Chondrocyte (in vitro differentiated cells): Measurements from ENCODE around the gene ZBTB40. TPM values are rescaled to one million over a fixed set of nuclear protein-coding genes. Genes with fewer than 3 reads are reported as not detected.

ENCODE experiments used
- DNase-seq: peaks from one replicate; pipeline ENCODE4 v3.0.0; 2021; ENCODE audit warnings: mixed read lengths, low spot score
- H3K27ac Mint-ChIP-seq: one replicate; pipeline ENCODE4 v1.8.0; 2021; ENCODE audit warnings: mild to moderate bottlenecking, moderate library complexity, mixed read lengths; ENCODE audit not compliant: unreplicated experiment
- H3K27me3 Mint-ChIP-seq: 2 replicates; pipeline ENCODE4 v1.8.0; 2021; ENCODE audit warnings: low read depth, mixed read lengths
- H3K36me3 Mint-ChIP-seq: 2 replicates; pipeline ENCODE4 v1.8.0; 2021; ENCODE audit warnings: low read depth, mixed read lengths
- H3K4me1 Mint-ChIP-seq: 2 replicates; pipeline ENCODE4 v1.8.0; 2021; ENCODE audit warnings: low read depth, mild to moderate bottlenecking, mixed read lengths
- H3K4me3 Mint-ChIP-seq: one replicate; pipeline ENCODE4 v1.8.0; 2021; ENCODE audit warnings: mild to moderate bottlenecking, moderate library complexity, mixed read lengths; ENCODE audit not compliant: unreplicated experiment
- H3K9me3 Mint-ChIP-seq: 2 replicates; pipeline ENCODE4 v1.8.0; 2021; ENCODE audit warnings: low read depth, mixed read lengths
- total RNA-seq: library from RNA; stranded (reverse); gene quantifications from 3 replicates; pipeline ENCODE4 v1.2.1, GENCODE V29; 2021
- TF ChIP-seq, protein P1 (sequence below): fragments of 200-600 bp; sonication (generic); IDR thresholded peaks from 2 replicates; pipeline ENCODE4 v1.5.0; 2021; ENCODE audit warnings: antibody characterized with exemption, mild to moderate bottlenecking, moderate library complexity

ZBTB40 gene
- total RNA-seq, 1 donor from 2014 or later = 16.3 TPM

DNA sequence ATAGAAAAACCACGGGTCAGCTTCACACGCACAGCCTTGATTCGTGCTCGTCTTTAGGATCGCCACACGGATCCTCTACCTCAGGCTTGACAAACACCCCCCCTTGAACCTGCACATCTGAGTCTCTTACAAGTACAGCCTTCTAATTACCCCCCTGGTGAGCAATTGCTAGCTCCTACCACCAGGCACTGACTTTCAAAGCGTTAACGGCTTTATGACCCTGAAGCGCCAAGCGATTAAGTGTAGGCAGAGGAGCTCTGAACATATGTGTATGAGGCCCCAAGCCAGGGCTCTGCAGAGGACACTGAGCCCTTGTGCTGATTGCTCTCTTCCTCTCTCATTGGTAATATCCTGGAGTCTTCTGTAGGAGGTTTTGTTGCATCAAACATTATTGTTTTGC is 55.9 kb downstream of the ZBTB40 start:
- Mint-ChIP-seq H3K9me3 (no peaks in the 10 kb centered on the region), H3K36me3 (peaks cover 40% of the 10 kb centered on the region), H3K4me1 (peaks cover 43% of the 10 kb centered on the region), H3K27me3 (no peaks in the 10 kb centered on the region), H3K27ac (no peak overlapping the region), H3K4me3 (no peak overlapping the region)
- no peak for DNase-seq
- TF ChIP-seq, protein P1, sequence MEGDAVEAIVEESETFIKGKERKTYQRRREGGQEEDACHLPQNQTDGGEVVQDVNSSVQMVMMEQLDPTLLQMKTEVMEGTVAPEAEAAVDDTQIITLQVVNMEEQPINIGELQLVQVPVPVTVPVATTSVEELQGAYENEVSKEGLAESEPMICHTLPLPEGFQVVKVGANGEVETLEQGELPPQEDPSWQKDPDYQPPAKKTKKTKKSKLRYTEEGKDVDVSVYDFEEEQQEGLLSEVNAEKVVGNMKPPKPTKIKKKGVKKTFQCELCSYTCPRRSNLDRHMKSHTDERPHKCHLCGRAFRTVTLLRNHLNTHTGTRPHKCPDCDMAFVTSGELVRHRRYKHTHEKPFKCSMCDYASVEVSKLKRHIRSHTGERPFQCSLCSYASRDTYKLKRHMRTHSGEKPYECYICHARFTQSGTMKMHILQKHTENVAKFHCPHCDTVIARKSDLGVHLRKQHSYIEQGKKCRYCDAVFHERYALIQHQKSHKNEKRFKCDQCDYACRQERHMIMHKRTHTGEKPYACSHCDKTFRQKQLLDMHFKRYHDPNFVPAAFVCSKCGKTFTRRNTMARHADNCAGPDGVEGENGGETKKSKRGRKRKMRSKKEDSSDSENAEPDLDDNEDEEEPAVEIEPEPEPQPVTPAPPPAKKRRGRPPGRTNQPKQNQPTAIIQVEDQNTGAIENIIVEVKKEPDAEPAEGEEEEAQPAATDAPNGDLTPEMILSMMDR = no peak

DNA sequence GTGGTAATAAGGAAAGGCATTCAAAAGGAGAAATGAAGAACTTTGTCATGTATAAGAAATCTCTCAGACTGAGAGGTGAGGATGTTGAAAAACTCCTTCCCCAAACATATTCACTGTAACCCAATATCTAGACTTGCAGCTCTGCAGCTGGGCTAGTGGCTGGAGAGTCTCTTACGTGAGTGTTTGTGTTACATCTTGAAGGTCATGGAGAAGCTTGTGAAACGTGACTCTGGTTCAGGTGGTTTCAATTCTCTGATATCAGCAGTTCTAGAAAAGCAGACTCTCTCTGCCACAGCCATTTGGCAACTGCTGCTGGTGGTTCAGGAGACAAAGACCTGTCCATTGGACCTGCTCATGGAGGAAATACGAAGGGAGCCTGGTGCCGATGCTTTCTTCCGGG is 56.7 kb downstream of the ZBTB40 start:
- Mint-ChIP-seq H3K9me3 (no peaks in the 10 kb centered on the region), H3K4me3 (no peak overlapping the region), H3K27ac (peak overlapping the region; percentile 4), H3K36me3 (peaks cover 43% of the 10 kb centered on the region), H3K27me3 (no peaks in the 10 kb centered on the region), H3K4me1 (peaks cover 35% of the 10 kb centered on the region)
- no peak for DNase-seq
- TF ChIP-seq, protein P1 = no peak

DNA sequence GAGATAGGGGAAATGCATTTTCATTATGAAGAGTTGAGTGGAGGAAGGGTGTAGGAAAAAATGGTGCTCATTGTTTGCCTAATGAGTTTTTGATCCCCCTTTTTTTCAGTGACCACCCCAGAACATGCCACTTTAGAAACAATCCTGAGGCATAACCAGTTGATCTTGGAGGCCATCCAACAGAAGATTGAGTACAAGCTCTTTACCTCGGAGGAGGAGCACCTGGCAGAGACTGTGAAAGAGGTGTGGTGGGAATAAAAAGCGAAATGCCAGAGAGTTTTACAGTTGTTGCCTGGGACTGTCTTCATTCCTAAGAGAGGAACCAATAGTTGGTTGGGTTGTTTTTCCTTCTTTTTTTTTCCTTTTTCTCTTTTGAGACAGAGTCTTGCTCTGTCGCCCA is 57.3 kb downstream of the ZBTB40 start:
- TF ChIP-seq, protein P1 = no peak
- Mint-ChIP-seq H3K36me3 (peaks cover 46% of the 10 kb centered on the region), H3K27me3 (no peaks in the 10 kb centered on the region), H3K9me3 (no peaks in the 10 kb centered on the region), H3K27ac (no peak overlapping the region), H3K4me1 (peaks cover 29% of the 10 kb centered on the region), H3K4me3 (no peak overlapping the region)
- DNase-seq = no peak

DNA sequence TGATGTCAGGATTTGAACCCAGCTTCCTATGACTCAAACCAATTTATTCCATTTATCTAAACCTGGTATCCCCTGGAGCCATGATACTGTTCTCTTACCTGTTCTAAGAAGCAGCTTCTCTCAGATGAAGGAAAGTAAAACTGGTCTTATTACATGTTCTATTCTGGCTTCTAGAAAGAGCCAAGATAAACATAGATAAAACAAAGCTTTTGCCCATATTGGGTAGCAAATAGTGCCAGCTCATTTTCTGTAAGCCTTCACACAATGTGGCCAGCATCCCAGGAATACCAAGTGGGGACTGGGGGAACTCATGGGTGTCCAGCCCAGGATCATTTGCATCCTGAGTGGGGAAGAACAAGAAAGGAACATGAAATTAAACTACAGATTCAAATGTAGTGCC is 58.2 kb downstream of the ZBTB40 start:
- H3K36me3 Mint-ChIP-seq = peaks cover 51% of the 10 kb centered on the region
- no peak overlapping the region for H3K27ac Mint-ChIP-seq
- peaks cover 22% of the 10 kb centered on the region for H3K4me1 Mint-ChIP-seq
- H3K4me3 Mint-ChIP-seq = no peak overlapping the region
- no peaks in the 10 kb centered on the region for H3K9me3 Mint-ChIP-seq
- TF ChIP-seq, protein P1 = no peak
- DNase-seq = no peak
- H3K27me3 Mint-ChIP-seq = no peaks in the 10 kb centered on the region

DNA sequence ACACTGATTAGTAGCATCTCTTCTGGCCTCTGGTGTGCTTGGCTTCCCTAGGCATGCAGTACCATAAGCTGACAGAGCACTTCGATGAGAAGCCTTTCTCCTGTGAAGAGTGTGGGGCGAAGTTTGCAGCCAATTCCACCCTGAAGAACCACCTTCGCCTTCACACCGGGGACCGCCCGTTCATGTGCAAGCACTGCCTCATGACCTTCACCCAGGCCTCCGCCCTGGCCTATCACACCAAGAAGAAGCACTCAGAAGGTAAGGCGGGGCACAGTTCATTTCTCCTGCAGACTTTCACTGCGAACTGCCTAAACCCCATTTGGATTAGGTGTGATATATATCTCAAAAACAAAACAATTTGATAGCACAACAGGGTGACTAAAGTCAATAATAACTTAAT is 61.2 kb downstream of the ZBTB40 start:
- peaks cover 53% of the 10 kb centered on the region for H3K36me3 Mint-ChIP-seq
- no peaks in the 10 kb centered on the region for H3K27me3 Mint-ChIP-seq
- no peak overlapping the region for H3K27ac Mint-ChIP-seq
- no peak overlapping the region for H3K4me3 Mint-ChIP-seq
- TF ChIP-seq, protein P1 = no peak
- no peaks in the 10 kb centered on the region for H3K9me3 Mint-ChIP-seq
- no peak for DNase-seq
- H3K4me1 Mint-ChIP-seq = peaks cover 26% of the 10 kb centered on the region
